OCI-LY7 (cell line): ENCODE data around the gene SEMG2. TPM values are rescaled to one million over a fixed set of nuclear protein-coding genes. Genes with fewer than 3 reads are reported as not detected.

Experiments
- BruUV-seq: library from RNA; stranded (reverse); fragments of 400-500 nt; replicated peaks from 2 replicates; lab custom pipeline; 2021; lab: Mats Ljungman, UMichigan
- CTCF ChIA-PET: fragments of 300-600 bp; sonication (Branson Sonifier 250); formaldehyde crosslinking; loops from one replicate; lab custom pipeline; 2022; ENCODE audit warnings: antibody characterized with exemption; ENCODE audit not compliant: unreplicated experiment; lab: Charles Lee
- POLR2A ChIA-PET: fragments of 300-600 bp; sonication (Branson Sonifier 250); formaldehyde crosslinking; loops from one replicate; lab custom pipeline; 2022; ENCODE audit warnings: antibody characterized with exemption; lab: Charles Lee
- DNase-seq: peaks from one replicate; pipeline ENCODE4 v3.0.0-alpha.2; 2015; ENCODE audit warnings: low spot score
- H2AFZ ChIP-seq: fragments of 200-600 bp; sonication (generic), shearing (Covaris generic); 2 replicates; pipeline ENCODE4 v1.6.1; 2014; ENCODE audit warnings: mild to moderate bottlenecking, antibody characterized with exemption, low read length, moderate library complexity
- H3K27ac ChIP-seq: fragments of 200-600 bp; sonication (generic); 2 replicates; pipeline ENCODE4 v1.5.1; 2014; ENCODE audit warnings: mixed run types, low read depth, mild to moderate bottlenecking, moderate library complexity, low read length, inconsistent platforms; ENCODE audit not compliant: poor library complexity, severe bottlenecking
- H3K36me3 ChIP-seq: fragments of 200-600 bp; sonication (generic); 2 replicates; pipeline ENCODE4 v1.6.1; 2014; ENCODE audit warnings: mild to moderate bottlenecking, antibody characterized with exemption, low read length, moderate library complexity, mixed read lengths; ENCODE audit not compliant: insufficient read depth
- H3K4me1 ChIP-seq: fragments of 200-600 bp; sonication (generic); 2 replicates; pipeline ENCODE4 v1.5.1; 2014; ENCODE audit warnings: mild to moderate bottlenecking, low read length; ENCODE audit not compliant: insufficient read depth, poor library complexity, severe bottlenecking
- H3K4me2 ChIP-seq: fragments of 200-600 bp; sonication (generic); 2 replicates; pipeline ENCODE4 v1.6.1; 2014; ENCODE audit warnings: mild to moderate bottlenecking, low read length
- H3K4me3 ChIP-seq: fragments of 200-600 bp; sonication (generic); 2 replicates; pipeline ENCODE4 v1.5.1; 2014; ENCODE audit warnings: mild to moderate bottlenecking, low read depth, low read length; ENCODE audit not compliant: poor library complexity, severe bottlenecking
- H3K79me2 ChIP-seq: fragments of 200-600 bp; sonication (generic); 2 replicates; pipeline ENCODE4 v1.6.1; 2016; ENCODE audit warnings: low read depth, mild to moderate bottlenecking, low read length, moderate library complexity, mixed read lengths; ENCODE audit not compliant: insufficient read depth
- H3K9me2 ChIP-seq: fragments of 200-600 bp; sonication (generic); 2 replicates; pipeline ENCODE4 v1.6.1; 2016; ENCODE audit warnings: mild to moderate bottlenecking, low read length, mixed read lengths; ENCODE audit not compliant: insufficient read depth
- H3K9me3 ChIP-seq: fragments of 200-600 bp; sonication (generic); 2 replicates; pipeline ENCODE4 v1.6.1; 2014; ENCODE audit warnings: mild to moderate bottlenecking, mixed run types, low read length, mixed read lengths
- H4K20me1 ChIP-seq: fragments of 200-600 bp; sonication (generic); 2 replicates; pipeline ENCODE4 v1.6.1; 2014; ENCODE audit warnings: mild to moderate bottlenecking, antibody characterized with exemption, low read length, moderate library complexity, mixed read lengths; ENCODE audit not compliant: insufficient read depth
- CTCF ChIP-seq: fragments of 200-600 bp; sonication (generic); conservative IDR thresholded peaks from 2 replicates; pipeline ENCODE4 v1.5.1; 2014; ENCODE audit warnings: mild to moderate bottlenecking, antibody characterized with exemption, low read length, moderate library complexity, mixed read lengths
- EZH2phosphoT487 ChIP-seq: fragments of 200-600 bp; sonication (generic); IDR thresholded peaks from 2 replicates; pipeline ENCODE4 v1.6.1; 2018; ENCODE audit warnings: low read depth, borderline replicate concordance, mild to moderate bottlenecking, mixed run types, antibody characterized with exemption, low read length, moderate library complexity, mixed read lengths
- intact Hi-C: fragments of 100-400 bp; cut with micrococcal nuclease; formaldehyde crosslinking; loops from one replicate; pipeline ENCODE4 v1.10.0; 2022; ENCODE audit not compliant: unreplicated experiment
- total RNA-seq, 2 experiments: library from RNA; depleted of rRNA in 1 of 2; stranded (reverse); fragments of >200 nt in 1 of 2; shearing (Covaris generic) in 1 of 2; gene quantifications; 2 replicates each; pipeline ENCODE4 v1.2.3, GENCODE V29; 2014 to 2022

Gene SEMG2
- total RNA-seq, 2 experiments from 2014 or later, result not detected

- Histone ChIP-seq H3K79me2 (no peaks in the 10 kb centered on the region), H3K36me3 (no peaks in the 10 kb centered on the region), H3K4me2 (no peak overlapping the region), H3K4me1 (no peaks in the 10 kb centered on the region), H4K20me1 (no peaks in the 10 kb centered on the region), H3K9me2 (no peaks in the 10 kb centered on the region), H3K4me3 (no peak overlapping the region), H2AFZ (no peak overlapping the region), H3K9me3 (no peaks in the 10 kb centered on the region), H3K27ac (no peak overlapping the region)
- intact Hi-C loops, result no loop called here
- BruUV-seq, result no TSS peak
- ChIA-PET POLR2A (no interaction called here), CTCF (no interaction called here)
- no peak for TF ChIP-seq CTCF
- no peak for TF ChIP-seq EZH2phosphoT487
- no peak for DNase-seq
Observed at GRCh38 chr20:45269056-45269455, 47.9 kb downstream of the SEMG2 start.

GRCh38 chr20:45269754-45270270 is 48.6 kb downstream of the SEMG2 start:
- BruUV-seq, result no TSS peak
- DNase-seq, result no peak
- H2AFZ ChIP-seq, result no peak overlapping the region
- no peaks in the 10 kb centered on the region for H3K4me1 ChIP-seq
- no peak overlapping the region for H3K4me2 ChIP-seq
- no peaks in the 10 kb centered on the region for H3K36me3 ChIP-seq
- H3K4me3 ChIP-seq, result no peak overlapping the region
- intact Hi-C loops, result no loop called here
- CTCF ChIA-PET, result no interaction called here
- no peaks in the 10 kb centered on the region for H3K9me3 ChIP-seq
- H3K79me2 ChIP-seq, result no peaks in the 10 kb centered on the region
- TF ChIP-seq CTCF, result no peak
- TF ChIP-seq EZH2phosphoT487, result no peak
- POLR2A ChIA-PET, result no interaction called here
- no peaks in the 10 kb centered on the region for H4K20me1 ChIP-seq
- no peaks in the 10 kb centered on the region for H3K9me2 ChIP-seq
- H3K27ac ChIP-seq, result no peak overlapping the region

Other genes starting within 250 kb of the SEMG2 start
- not detected in 2 replicates for gene KCNS1, start 120.2 kb upstream of the SEMG2 start, total RNA-seq (2014; rRNA removed; shearing (Covaris generic))
- gene KCNS1, start 120.2 kb upstream of the SEMG2 start, total RNA-seq (2022), result not detected in 2 replicates
- gene WFDC5, start 106.2 kb upstream of the SEMG2 start, total RNA-seq (2014; rRNA removed; shearing (Covaris generic)), result not detected in 2 replicates
- gene WFDC5, start 106.2 kb upstream of the SEMG2 start, total RNA-seq (2022), result not detected in 2 replicates
- gene WFDC12, start 96.9 kb upstream of the SEMG2 start, total RNA-seq (2014; rRNA removed; shearing (Covaris generic)), result not detected in 2 replicates
- gene WFDC12, start 96.9 kb upstream of the SEMG2 start, total RNA-seq (2022), result not detected in 2 replicates
- not detected in 2 replicates for gene PI3, start 46.5 kb upstream of the SEMG2 start, total RNA-seq (2014; rRNA removed; shearing (Covaris generic))
- not detected in 2 replicates for gene PI3, start 46.5 kb upstream of the SEMG2 start, total RNA-seq (2022)
- not detected in 2 replicates for gene SEMG1, start 14.3 kb upstream of the SEMG2 start, total RNA-seq (2014; rRNA removed; shearing (Covaris generic))
- gene SEMG1, start 14.3 kb upstream of the SEMG2 start, total RNA-seq (2022), result not detected in 2 replicates
- gene SLPI, start 33.2 kb downstream of the SEMG2 start, total RNA-seq (2014; rRNA removed; shearing (Covaris generic)), result not detected in 2 replicates
- not detected in 2 replicates for gene SLPI, start 33.2 kb downstream of the SEMG2 start, total RNA-seq (2022)
- not detected in 2 replicates for gene RBPJL, start 85.5 kb downstream of the SEMG2 start, total RNA-seq (2014; rRNA removed; shearing (Covaris generic))
- not detected in 2 replicates for gene RBPJL, start 85.5 kb downstream of the SEMG2 start, total RNA-seq (2022)
- gene MATN4, start 86.9 kb downstream of the SEMG2 start, total RNA-seq (2014; rRNA removed; shearing (Covaris generic)), result 0.38 TPM in 1 of 2 replicates, not detected in the other
- 0.24 TPM in 1 of 2 replicates, not detected in the other for gene MATN4, start 86.9 kb downstream of the SEMG2 start, total RNA-seq (2022)
- gene SDC4, start 127.1 kb downstream of the SEMG2 start, total RNA-seq (2014; rRNA removed; shearing (Covaris generic)), result not detected in 2 replicates
- not detected in 2 replicates for gene SDC4, start 127.1 kb downstream of the SEMG2 start, total RNA-seq (2022)
- gene SYS1, start 141.8 kb downstream of the SEMG2 start, total RNA-seq (2014; rRNA removed; shearing (Covaris generic)), result 22.3 and 37.6 TPM in 2 replicates
- 8.6 and 9.6 TPM in 2 replicates for gene SYS1, start 141.8 kb downstream of the SEMG2 start, total RNA-seq (2022)
- not detected in 2 replicates for gene TP53TG5, start 157.0 kb downstream of the SEMG2 start, total RNA-seq (2014; rRNA removed; shearing (Covaris generic))
- gene TP53TG5, start 157.0 kb downstream of the SEMG2 start, total RNA-seq (2022), result not detected in 2 replicates
- gene DBNDD2, start 186.9 kb downstream of the SEMG2 start, total RNA-seq (2014; rRNA removed; shearing (Covaris generic)), result 0.57 TPM in 1 of 2 replicates, not detected in the other
- not detected in 2 replicates for gene DBNDD2, start 186.9 kb downstream of the SEMG2 start, total RNA-seq (2022)
- gene PIGT, start 194.8 kb downstream of the SEMG2 start, total RNA-seq (2014; rRNA removed; shearing (Covaris generic)), result 75.7 and 104 TPM in 2 replicates
- 79.4 and 89.2 TPM in 2 replicates for gene PIGT, start 194.8 kb downstream of the SEMG2 start, total RNA-seq (2022)
- 4.4 TPM in 1 of 2 replicates, not detected in the other for gene WFDC2, start 248.4 kb downstream of the SEMG2 start, total RNA-seq (2014; rRNA removed; shearing (Covaris generic))
- 0.46 TPM in 1 of 2 replicates, not detected in the other for gene WFDC2, start 248.4 kb downstream of the SEMG2 start, total RNA-seq (2022)